BLaER1 treated with 17β-estradiol and CSF1 and Interleukin-3, amounts not matched to agents 10 nM and 100 nM (cell line): ENCODE measurements around the gene RBFOX2.
"Not testable (repeated sequence)": the region's sequence is repeated elsewhere in the genome, so short reads cannot be mapped to it uniquely, and the experiment has no call there.

Experiments
- H3K27ac ChIP-seq, 11 experiments: shearing (Covaris generic); formaldehyde crosslinking; 2 replicates each; pipeline ENCODE4 v1.8.1; 2022
- H3K27me3 ChIP-seq, 11 experiments: shearing (Covaris generic); formaldehyde crosslinking; 2 replicates each; pipeline ENCODE4 v1.8.1; 2022
- H3K36me3 ChIP-seq, 11 experiments: shearing (Covaris generic); formaldehyde crosslinking; 2 replicates each; pipeline ENCODE4 v1.8.1; 2022
- H3K4me1 ChIP-seq, 10 experiments: shearing (Covaris generic); formaldehyde crosslinking; 2 replicates each; pipeline ENCODE4 v1.8.1; 2022
- H3K4me2 ChIP-seq, 11 experiments: shearing (Covaris generic); formaldehyde crosslinking; 2 replicates each; pipeline ENCODE4 v1.8.1; 2022
- H3K4me3 ChIP-seq, 10 experiments: shearing (Covaris generic); formaldehyde crosslinking; 2 replicates each; pipeline ENCODE4 v1.8.1; 2022
- H3K9ac ChIP-seq, 11 experiments: shearing (Covaris generic); formaldehyde crosslinking; 2 replicates each; pipeline ENCODE4 v1.8.1; 2022
- H3K9me3 ChIP-seq, 11 experiments: shearing (Covaris generic); formaldehyde crosslinking; replicated peaks in 1 of 11; 2 replicates each; pipeline ENCODE4 v1.8.1; 2022
- H4K20me1 ChIP-seq, 11 experiments: shearing (Covaris generic); formaldehyde crosslinking; 2 replicates each; pipeline ENCODE4 v1.8.1; 2022
- Cebpa-rat ChIP-seq, 11 experiments: shearing (Covaris generic); IDR thresholded peaks; 2 replicates each; pipeline ENCODE4 v1.8.1; 2022

RBFOX2 gene

DNA sequence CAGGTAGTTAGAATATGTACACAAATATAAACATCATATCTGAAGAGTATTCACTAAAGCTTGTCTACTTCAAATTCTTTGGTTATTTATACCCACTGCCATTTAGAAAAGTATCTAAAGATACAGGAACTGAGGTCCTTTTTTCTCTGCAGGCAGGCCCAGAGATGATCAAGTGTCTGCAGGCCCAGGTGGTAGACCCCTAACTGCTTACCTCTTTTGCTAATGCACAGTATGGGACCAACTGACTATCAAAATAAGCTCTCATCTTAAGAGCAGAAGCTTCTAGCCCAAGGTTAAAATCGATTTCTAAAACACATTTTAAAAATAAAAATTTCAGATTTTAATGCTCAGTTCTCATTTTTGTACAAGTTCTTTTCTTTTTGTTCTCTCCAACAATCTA, 229.5 kb downstream of the RBFOX2 start:
- Histone ChIP-seq H3K9ac (no peak overlapping the region), H3K27ac (no peak overlapping the region), H3K4me3 (no peak overlapping the region), H3K4me1 (no peaks in the 10 kb centered on the region), H4K20me1 (no peaks in the 10 kb centered on the region), H3K4me2 (no peak overlapping the region), H3K27me3 (no peaks in the 10 kb centered on the region), H3K9me3 (peaks cover 3 to 10% (median 4%) of the 10 kb centered on the region in 11 experiments; a peak in 11 of 22 replicates), H3K36me3 (0 out of 22 replicates have a peak, but pooled peaks cover 0 to 4% (median 0%) of the 10 kb centered on the region in 11 experiments)
- TF ChIP-seq Cebpa-rat (IDR thresholded peaks at IDR 0.05): no peak

DNA sequence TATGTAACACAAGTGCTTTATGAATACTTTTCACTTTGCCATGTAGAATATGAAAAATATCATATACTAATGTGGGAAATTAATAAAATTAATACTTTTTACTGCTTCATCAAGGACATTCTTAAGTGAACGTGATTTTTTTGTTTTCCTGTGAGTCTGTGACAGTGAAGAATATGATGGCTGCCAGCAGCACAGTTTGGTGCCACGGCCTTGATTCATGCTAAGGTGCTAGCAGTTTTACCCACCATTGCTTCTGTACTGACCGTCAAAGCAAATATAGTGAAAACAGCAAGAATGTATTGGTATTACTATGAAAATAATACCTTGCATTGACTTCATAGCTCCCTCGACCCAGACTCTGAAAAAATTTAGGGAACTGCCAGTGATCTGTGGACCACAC, 231.2 kb downstream of the RBFOX2 start:
- no peaks in the 10 kb centered on the region for H3K4me1 ChIP-seq
- H3K27ac ChIP-seq: no peak overlapping the region
- H3K36me3 ChIP-seq: no peaks in the 10 kb centered on the region
- TF ChIP-seq Cebpa-rat (IDR thresholded peaks at IDR 0.05): no peak
- H3K4me2 ChIP-seq: no peak overlapping the region
- no peak overlapping the region for H3K4me3 ChIP-seq
- no peaks in the 10 kb centered on the region for H3K9me3 ChIP-seq
- H4K20me1 ChIP-seq: no peaks in the 10 kb centered on the region
- H3K27me3 ChIP-seq: no peaks in the 10 kb centered on the region
- no peak overlapping the region for H3K9ac ChIP-seq

DNA sequence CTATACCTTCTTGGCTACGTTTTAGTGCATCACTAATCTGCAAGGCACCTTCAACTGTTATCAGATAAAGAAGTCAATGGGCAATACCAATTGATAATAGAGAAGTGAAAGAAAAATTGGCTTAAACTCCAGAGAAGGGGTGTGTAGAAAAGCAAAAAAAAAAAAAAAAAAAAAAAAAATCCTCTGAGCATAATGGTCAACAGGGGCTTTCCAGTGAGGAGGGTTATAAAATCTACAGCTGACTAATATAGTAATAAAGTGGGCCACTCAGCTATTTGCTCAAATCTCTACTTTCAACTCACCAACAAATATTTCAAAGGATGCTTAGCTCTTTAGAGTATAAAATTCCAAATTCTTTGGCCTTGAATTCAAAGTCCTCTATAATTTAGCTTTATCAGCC, 233.1 kb downstream of the RBFOX2 start:
- H3K36me3 ChIP-seq: no peaks in the 10 kb centered on the region
- no peak overlapping the region for H3K9ac ChIP-seq
- TF ChIP-seq Cebpa-rat (IDR thresholded peaks at IDR 0.05): no peak
- H3K4me2 ChIP-seq: no peak overlapping the region
- H4K20me1 ChIP-seq: no peaks in the 10 kb centered on the region
- no peaks in the 10 kb centered on the region for H3K9me3 ChIP-seq
- H3K4me1 ChIP-seq: no peaks in the 10 kb centered on the region
- no peak overlapping the region for H3K4me3 ChIP-seq
- no peaks in the 10 kb centered on the region for H3K27me3 ChIP-seq
- H3K27ac ChIP-seq: no peak overlapping the region

DNA sequence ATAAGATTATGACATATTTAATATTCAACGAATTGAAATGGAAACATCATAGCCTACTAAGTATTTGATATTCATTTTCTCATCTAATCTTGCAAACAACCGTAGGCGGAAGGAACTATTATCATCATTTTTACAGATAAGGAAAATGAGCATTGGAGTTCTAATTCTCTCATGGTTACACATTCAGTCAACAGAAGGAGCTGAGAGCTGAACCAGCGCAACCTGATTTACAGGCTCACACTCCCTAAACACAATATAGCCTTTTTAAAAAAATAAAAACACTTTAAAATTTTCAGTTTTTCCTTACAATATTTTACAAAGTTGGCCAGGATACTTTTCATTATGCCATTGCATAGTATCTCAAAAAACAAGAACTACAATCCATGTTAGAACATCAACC, 236.1 kb downstream of the RBFOX2 start:
- no peaks in the 10 kb centered on the region for H3K9me3 ChIP-seq
- no peaks in the 10 kb centered on the region for H4K20me1 ChIP-seq
- no peak overlapping the region for H3K4me2 ChIP-seq
- no peaks in the 10 kb centered on the region for H3K36me3 ChIP-seq
- TF ChIP-seq Cebpa-rat (IDR thresholded peaks at IDR 0.05): no peak
- H3K4me3 ChIP-seq: no peak overlapping the region
- H3K27me3 ChIP-seq: no peaks in the 10 kb centered on the region
- H3K27ac ChIP-seq: no peak overlapping the region
- no peak overlapping the region for H3K9ac ChIP-seq
- no peaks in the 10 kb centered on the region for H3K4me1 ChIP-seq

- H3K36me3 ChIP-seq, H3K4me3 ChIP-seq, H4K20me1 ChIP-seq, H3K4me2 ChIP-seq, H3K9me3 ChIP-seq, H3K9ac ChIP-seq, H3K27me3 ChIP-seq, H3K4me1 ChIP-seq, H3K27ac ChIP-seq: not testable (repeated sequence)
Observed at GRCh38 chr22:35791788-35792187, 236.8 kb downstream of the RBFOX2 start.

GRCh38 chr22:35785181-35785923, 243.3 kb downstream of the RBFOX2 start:
- peak overlapping the region; percentile 15 to 77 (median 41); a peak in 21 of 22 replicates for H3K4me2 ChIP-seq

GRCh38 chr22:35784633-35785032, 244.0 kb downstream of the RBFOX2 start:
- Histone ChIP-seq H3K4me1 (peaks cover 19 to 38% (median 25%) of the 10 kb centered on the region in 10 experiments; a peak in 19 of 20 replicates), H3K9ac (no peak overlapping the region), H3K27ac (0 out of 22 replicates have a peak overlapping the region, but pooled peaks of 1 of the 11 experiments have one; percentile 20), H3K4me2 (peak overlapping the region in 4 of 11 experiments; percentile 41 to 77 (median 68); a peak in 5 of 22 replicates), H3K9me3 (no peaks in the 10 kb centered on the region), H3K36me3 (0 out of 22 replicates have a peak, but pooled peaks cover 0 to 4% (median 0%) of the 10 kb centered on the region in 11 experiments), H3K4me3 (no peak overlapping the region), H4K20me1 (no peaks in the 10 kb centered on the region), H3K27me3 (no peaks in the 10 kb centered on the region)
- no peak for TF ChIP-seq Cebpa-rat (IDR thresholded peaks at IDR 0.05)

More at GRCh38 chr22:35785181-35785923, 243.3 kb downstream of the RBFOX2 start:
- H3K27me3 ChIP-seq: no peaks in the 10 kb centered on the region
- TF ChIP-seq Cebpa-rat (IDR thresholded peaks at IDR 0.05): peak in 2 of 11 experiments; percentile 25 to 65; a peak in 2 of 22 replicates
- no peaks in the 10 kb centered on the region for H3K9me3 ChIP-seq
- H4K20me1 ChIP-seq: no peaks in the 10 kb centered on the region
- H3K4me3 ChIP-seq: no peak overlapping the region
- 0 out of 22 replicates have a peak, but pooled peaks cover 0 to 4% (median 0%) of the 10 kb centered on the region in 11 experiments for H3K36me3 ChIP-seq
- peak overlapping the region in 1 of 11 experiments; percentile 23; a peak in 1 of 22 replicates for H3K9ac ChIP-seq
- peaks cover 19 to 38% (median 25%) of the 10 kb centered on the region in 10 experiments; a peak in 19 of 20 replicates for H3K4me1 ChIP-seq
- H3K27ac ChIP-seq: peak overlapping the region in 4 of 11 experiments; percentile 8 to 57 (median 26); a peak in 6 of 22 replicates

DNA sequence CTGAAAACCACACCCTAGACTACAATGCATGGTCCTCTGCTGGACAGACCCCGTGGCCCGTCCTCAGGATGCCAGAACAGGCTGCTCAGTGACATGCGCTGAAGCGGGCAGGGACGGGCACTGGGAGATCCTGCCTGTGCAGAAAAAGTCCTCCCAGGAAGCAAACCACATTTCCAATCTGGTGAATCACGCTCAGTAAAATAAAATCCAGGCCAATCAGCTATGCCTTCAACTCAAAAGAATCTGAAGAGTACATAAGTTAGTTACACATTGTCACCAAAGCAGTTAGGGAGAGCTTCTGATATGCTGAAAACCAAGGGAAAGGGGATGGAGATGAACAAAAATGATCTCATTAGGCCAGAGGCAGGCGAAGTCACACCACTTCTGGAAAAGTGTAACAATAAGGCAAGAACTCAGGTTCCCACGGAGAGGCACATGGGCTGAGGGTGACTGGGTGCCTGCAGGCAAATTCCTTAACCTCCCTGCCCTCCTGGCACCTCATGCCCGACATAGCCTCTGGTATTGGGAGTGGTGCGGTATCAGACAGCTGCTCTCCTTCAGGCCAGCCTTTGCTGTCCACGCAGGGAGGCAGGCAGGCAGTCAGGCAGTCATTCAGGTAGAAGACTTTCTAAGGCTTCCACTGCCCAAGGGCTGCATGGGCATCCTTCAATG, 244.5 kb downstream of the RBFOX2 start:
- no peaks in the 10 kb centered on the region for H3K27me3 ChIP-seq
- no peaks in the 10 kb centered on the region for H4K20me1 ChIP-seq
- no peak for TF ChIP-seq Cebpa-rat (IDR thresholded peaks at IDR 0.05)
- peaks cover 19 to 38% (median 25%) of the 10 kb centered on the region in 10 experiments; a peak in 19 of 20 replicates for H3K4me1 ChIP-seq
- no peak overlapping the region for H3K27ac ChIP-seq
- 0 out of 22 replicates have a peak, but pooled peaks cover 0 to 4% (median 0%) of the 10 kb centered on the region in 11 experiments for H3K36me3 ChIP-seq
- H3K4me2 ChIP-seq: no peak overlapping the region
- H3K4me3 ChIP-seq: no peak overlapping the region
- H3K9ac ChIP-seq: no peak overlapping the region
- no peaks in the 10 kb centered on the region for H3K9me3 ChIP-seq

DNA sequence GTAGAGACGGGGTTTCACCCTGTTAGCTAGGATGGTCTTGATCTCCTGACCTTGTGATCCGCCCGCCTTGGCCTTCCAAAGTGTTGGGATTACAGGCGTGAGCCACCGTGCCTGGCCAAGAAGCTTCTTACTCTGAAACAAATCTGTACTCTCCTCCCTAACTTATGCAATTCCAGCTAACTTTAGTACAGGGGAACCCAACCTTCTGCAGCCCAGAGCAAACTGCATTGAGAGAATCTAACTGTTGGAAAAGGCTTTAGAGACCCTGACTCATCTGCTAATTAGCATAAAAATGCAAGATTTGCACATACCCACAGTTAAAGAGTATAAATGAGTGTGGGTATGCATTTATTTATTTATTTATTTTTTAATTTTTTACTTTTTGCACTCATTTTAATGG, 246.1 kb downstream of the RBFOX2 start:
- TF ChIP-seq Cebpa-rat (IDR thresholded peaks at IDR 0.05): no peak
- peak overlapping the region in 10 of 11 experiments; percentile 9 to 61 (median 44); a peak in 16 of 22 replicates for H3K4me2 ChIP-seq
- H4K20me1 ChIP-seq: no peaks in the 10 kb centered on the region

More for the DNA sequence above, 246.1 kb downstream of the RBFOX2 start:
- Histone ChIP-seq H3K4me1 (peaks cover 19 to 38% (median 25%) of the 10 kb centered on the region in 10 experiments; a peak in 19 of 20 replicates), H3K9ac (no peak overlapping the region), H3K27ac (no peak overlapping the region), H3K4me3 (no peak overlapping the region), H3K9me3 (no peaks in the 10 kb centered on the region), H3K36me3 (0 out of 22 replicates have a peak, but pooled peaks cover 0 to 4% (median 0%) of the 10 kb centered on the region in 11 experiments), H3K27me3 (no peaks in the 10 kb centered on the region)
